ENCODE results near the gene MYL10.
"Not testable (repeated sequence)": the region's sequence is repeated elsewhere in the genome, so short reads cannot be mapped to it uniquely, and the experiment has no call there.

DNA sequence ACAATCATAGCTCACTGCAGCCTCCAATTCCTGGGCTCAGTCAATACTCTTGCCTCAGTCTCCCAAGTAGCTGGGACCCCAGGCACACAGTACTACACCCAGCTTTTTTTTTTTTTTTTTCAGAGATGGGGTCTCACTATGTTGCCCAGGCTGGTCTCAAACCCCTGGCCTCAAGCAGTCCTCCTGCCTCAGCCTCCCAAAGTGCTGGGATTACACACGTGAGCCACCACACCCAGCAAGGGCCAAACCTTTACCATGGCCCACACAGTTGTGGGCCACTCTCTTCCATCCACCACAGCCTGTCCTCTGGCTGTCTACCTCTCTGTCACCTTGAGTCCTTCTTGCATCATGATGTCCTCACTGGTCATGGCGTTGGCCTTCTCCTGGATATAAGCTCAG lies 24.2 kb downstream of the MYL10 start:
- TF ChIP-seq, protein P1, sequence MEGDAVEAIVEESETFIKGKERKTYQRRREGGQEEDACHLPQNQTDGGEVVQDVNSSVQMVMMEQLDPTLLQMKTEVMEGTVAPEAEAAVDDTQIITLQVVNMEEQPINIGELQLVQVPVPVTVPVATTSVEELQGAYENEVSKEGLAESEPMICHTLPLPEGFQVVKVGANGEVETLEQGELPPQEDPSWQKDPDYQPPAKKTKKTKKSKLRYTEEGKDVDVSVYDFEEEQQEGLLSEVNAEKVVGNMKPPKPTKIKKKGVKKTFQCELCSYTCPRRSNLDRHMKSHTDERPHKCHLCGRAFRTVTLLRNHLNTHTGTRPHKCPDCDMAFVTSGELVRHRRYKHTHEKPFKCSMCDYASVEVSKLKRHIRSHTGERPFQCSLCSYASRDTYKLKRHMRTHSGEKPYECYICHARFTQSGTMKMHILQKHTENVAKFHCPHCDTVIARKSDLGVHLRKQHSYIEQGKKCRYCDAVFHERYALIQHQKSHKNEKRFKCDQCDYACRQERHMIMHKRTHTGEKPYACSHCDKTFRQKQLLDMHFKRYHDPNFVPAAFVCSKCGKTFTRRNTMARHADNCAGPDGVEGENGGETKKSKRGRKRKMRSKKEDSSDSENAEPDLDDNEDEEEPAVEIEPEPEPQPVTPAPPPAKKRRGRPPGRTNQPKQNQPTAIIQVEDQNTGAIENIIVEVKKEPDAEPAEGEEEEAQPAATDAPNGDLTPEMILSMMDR (IDR thresholded peaks at IDR 0.05) = not testable (repeated sequence)
- TF ChIP-seq POLR2A (IDR thresholded peaks at IDR 0.05); POLR2AphosphoS5 (IDR thresholded peaks at IDR 0.05; ENCODE audit: insufficient read depth in 1 of 2, low read depth in 1 of 2): not testable (repeated sequence)
